Measurements from ENCODE around the gene NDUFC1.

GRCh38 chr4:139242511-139243051 lies 59.7 kb downstream of the NDUFC1 start:
- TF ChIP-seq CTCF (conservative IDR thresholded peaks at IDR 0.05 in 1 of 2, IDR thresholded peaks at IDR 0.05 in 1 of 2; ENCODE audit: low read depth in 1 of 2, low read length in 2 of 2) (no peak), EZH2 (IDR thresholded peaks at IDR 0.05; ENCODE audit: low read length, missing control alignments) (no peak)

Data from fibroblast of lung (primary cell).